ENCODE data around the gene ZBTB47.

GRCh38 chr3:42664438-42664803, 10.9 kb downstream of the ZBTB47 start:
- TF ChIP-seq CTCF (conservative IDR thresholded peaks at IDR 0.05 in 1 of 2, IDR thresholded peaks at IDR 0.05 in 1 of 2; ENCODE audit: low read depth in 1 of 2, low read length in 2 of 2) (no peak), EZH2 (IDR thresholded peaks at IDR 0.05; ENCODE audit: low read length, missing control alignments) (no peak)

Measured in fibroblast of lung (primary cell).